CD4-positive, CD25-positive, alpha-beta regulatory T cell (primary cell): ENCODE measurements around the gene MEIS2. TPM values are rescaled to one million over a fixed set of nuclear protein-coding genes. Genes with fewer than 3 reads are reported as not detected.
A peak's percentile ranks its signal among the peaks of the same experiment; 100 is the strongest.

Experiments used
- ATAC-seq, 2 donors: fragments of 150-1000 bp; cut with Tn5 transposase; one replicate each; pipeline ENCODE4 v1.10.0; 2021; ENCODE audit warnings: low read depth in 2 of 2, moderate number of reproducible peaks in 2 of 2, moderate library complexity in 1 of 2
- DNase-seq, 3 donors: peaks; one replicate each; pipeline versions ENCODE4 v3.0.0 to v3.0.0-alpha.2; 2012 to 2022; ENCODE audit warnings: mixed read lengths in 1 of 3
- H3K27ac ChIP-seq: one replicate; pipeline ENCODE4 v1.7.0; 2013; ENCODE audit warnings: mild to moderate bottlenecking, low read length; ENCODE audit not compliant: insufficient read depth, poor library complexity, severe bottlenecking
- H3K27me3 ChIP-seq: one replicate; pipeline ENCODE4 v1.7.0; 2013; ENCODE audit warnings: low read length; ENCODE audit not compliant: control insufficient read depth, insufficient read depth
- H3K36me3 ChIP-seq: one replicate; pipeline ENCODE4 v1.7.0; 2013; ENCODE audit warnings: mild to moderate bottlenecking, low read length, moderate library complexity; ENCODE audit not compliant: control insufficient read depth, insufficient read depth
- H3K4me1 ChIP-seq: 2 replicates; pipeline ENCODE4 v1.7.0; 2013; ENCODE audit warnings: mild to moderate bottlenecking, low read length; ENCODE audit not compliant: insufficient read depth, control insufficient read depth, poor library complexity, severe bottlenecking
- H3K4me3 ChIP-seq: one replicate; pipeline ENCODE4 v1.7.0; 2013; ENCODE audit warnings: low read depth, mild to moderate bottlenecking, low read length, moderate library complexity
- H3K9me3 ChIP-seq, 2 experiments: 1 replicate in 1 of 2; 2 replicates in 1 of 2; pipeline ENCODE4 v1.7.0; 2013; ENCODE audit warnings: low read length in 2 of 2, mild to moderate bottlenecking in 1 of 2, moderate library complexity in 1 of 2; ENCODE audit not compliant: control insufficient read depth in 2 of 2
- H3K27ac Mint-ChIP-seq, 3 donors: one replicate each; pipeline ENCODE4 v1.8.0; 2020 to 2022; ENCODE audit warnings: mild to moderate bottlenecking in 3 of 3, mixed read lengths in 3 of 3, moderate library complexity in 2 of 3
- H3K27me3 Mint-ChIP-seq: one replicate; pipeline ENCODE4 v1.8.0; 2022; ENCODE audit warnings: mild to moderate bottlenecking, mixed read lengths
- H3K36me3 Mint-ChIP-seq: one replicate; pipeline ENCODE4 v1.8.0; 2020; ENCODE audit warnings: mixed read lengths
- H3K4me1 Mint-ChIP-seq, 4 donors: one replicate each; pipeline ENCODE4 v1.8.0; 2020 to 2022; ENCODE audit warnings: mixed read lengths in 4 of 4, mild to moderate bottlenecking in 1 of 4
- H3K4me3 Mint-ChIP-seq, 4 donors: one replicate each; pipeline ENCODE4 v1.8.0; 2020 to 2022; ENCODE audit warnings: mild to moderate bottlenecking in 4 of 4, mixed read lengths in 4 of 4, moderate library complexity in 3 of 4
- H3K9me3 Mint-ChIP-seq, 7 donors: one replicate each; pipeline ENCODE4 v1.8.0; 2020 to 2022; ENCODE audit warnings: mixed read lengths in 7 of 7, mild to moderate bottlenecking in 3 of 7, moderate library complexity in 2 of 7
- polyA plus RNA-seq, 4 donors: library from polyadenylated mRNA; unstranded; fragments of 300-500 nt; fragmentation: Illumina TruSeq; gene quantifications; one replicate each; pipeline ENCODE4 v1.2.3, GENCODE V29; 2021
- total RNA-seq: library from RNA; stranded (reverse); gene quantifications from one replicate; pipeline ENCODE4 v1.2.3, GENCODE V29; 2022

MEIS2 gene
- total and polyA plus RNA-seq, 5 donors from 2014 or later, result not detected

GRCh38 chr15:37095770-37096557 lies 4.4 kb downstream of the MEIS2 start:
- H3K4me1 Mint-ChIP-seq, result peaks cover 0 to 58% (median 16%) of the 10 kb centered on the region in 4 donors
- no peak overlapping the region for H3K27ac ChIP-seq

GRCh38 chr15:37094915-37095711 lies 5.2 kb downstream of the MEIS2 start:
- peaks cover 45% of the 10 kb centered on the region for H3K27me3 ChIP-seq

More at GRCh38 chr15:37095770-37096557, 4.4 kb downstream of the MEIS2 start:
- H3K36me3 ChIP-seq, result no peaks in the 10 kb centered on the region
- ATAC-seq (no peak), DNase-seq (no peak)
- H3K27ac Mint-ChIP-seq, result no peak overlapping the region
- H3K9me3 Mint-ChIP-seq, result peaks cover 0 to 12% (median 0%) of the 10 kb centered on the region in 7 donors
- no peaks in the 10 kb centered on the region for H3K9me3 ChIP-seq
- H3K4me3 ChIP-seq, result no peak overlapping the region
- H3K27me3 Mint-ChIP-seq, result peaks cover 88% of the 10 kb centered on the region
- peaks cover 45% of the 10 kb centered on the region for H3K27me3 ChIP-seq
- H3K36me3 Mint-ChIP-seq, result no peaks in the 10 kb centered on the region
- H3K4me3 Mint-ChIP-seq, result peak overlapping the region in 1 of 4 donors; percentile 84
- H3K4me1 ChIP-seq, result peaks cover 26% of the 10 kb centered on the region

GRCh38 chr15:37094333-37094914 lies 5.9 kb downstream of the MEIS2 start:
- Mint-ChIP-seq H3K4me1 (peaks cover 0 to 44% (median 8%) of the 10 kb centered on the region in 4 donors), H3K4me3 (no peak overlapping the region), H3K27me3 (peaks cover 76% of the 10 kb centered on the region), H3K36me3 (no peaks in the 10 kb centered on the region), H3K27ac (no peak overlapping the region), H3K9me3 (peaks cover 0 to 10% (median 0%) of the 10 kb centered on the region in 7 donors)
- ATAC-seq (no peak), DNase-seq (no peak)
- no peaks in the 10 kb centered on the region for H3K9me3 ChIP-seq
- H3K4me1 ChIP-seq, result peaks cover 15% of the 10 kb centered on the region
- H3K36me3 ChIP-seq, result no peaks in the 10 kb centered on the region
- no peak overlapping the region for H3K4me3 ChIP-seq
- peaks cover 45% of the 10 kb centered on the region for H3K27me3 ChIP-seq
- no peak overlapping the region for H3K27ac ChIP-seq

More at GRCh38 chr15:37094915-37095711, 5.2 kb downstream of the MEIS2 start:
- no peaks in the 10 kb centered on the region for H3K9me3 ChIP-seq
- no peak for DNase-seq
- Mint-ChIP-seq H3K9me3 (peaks cover 0 to 11% (median 0%) of the 10 kb centered on the region in 7 donors), H3K27ac (no peak overlapping the region), H3K27me3 (peaks cover 82% of the 10 kb centered on the region), H3K4me3 (peak overlapping the region in 1 of 4 donors; percentile 93), H3K36me3 (no peaks in the 10 kb centered on the region), H3K4me1 (peaks cover 0 to 51% (median 11%) of the 10 kb centered on the region in 4 donors)
- peaks cover 21% of the 10 kb centered on the region for H3K4me1 ChIP-seq
- no peak for ATAC-seq
- no peak overlapping the region for H3K4me3 ChIP-seq
- no peaks in the 10 kb centered on the region for H3K36me3 ChIP-seq
- no peak overlapping the region for H3K27ac ChIP-seq

- DNase-seq, result no peak
- no peaks in the 10 kb centered on the region for H3K36me3 Mint-ChIP-seq
- peaks cover 11% of the 10 kb centered on the region for H3K4me1 ChIP-seq
- peaks cover 45% of the 10 kb centered on the region for H3K27me3 ChIP-seq
- peaks cover 0 to 38% (median 5%) of the 10 kb centered on the region in 4 donors for H3K4me1 Mint-ChIP-seq
- H3K9me3 ChIP-seq, result no peaks in the 10 kb centered on the region
- no peaks in the 10 kb centered on the region for H3K36me3 ChIP-seq
- ATAC-seq, result no peak
- H3K9me3 Mint-ChIP-seq, result peaks cover 0 to 10% (median 0%) of the 10 kb centered on the region in 7 donors
- peak overlapping the region in 1 of 4 donors; percentile 35 for H3K4me3 Mint-ChIP-seq
- no peak overlapping the region for H3K27ac Mint-ChIP-seq
- H3K27me3 Mint-ChIP-seq, result peaks cover 76% of the 10 kb centered on the region
- no peak overlapping the region for H3K27ac ChIP-seq
- H3K4me3 ChIP-seq, result no peak overlapping the region
Measured at GRCh38 chr15:37093480-37094332, 6.6 kb downstream of the MEIS2 start.

DNA sequence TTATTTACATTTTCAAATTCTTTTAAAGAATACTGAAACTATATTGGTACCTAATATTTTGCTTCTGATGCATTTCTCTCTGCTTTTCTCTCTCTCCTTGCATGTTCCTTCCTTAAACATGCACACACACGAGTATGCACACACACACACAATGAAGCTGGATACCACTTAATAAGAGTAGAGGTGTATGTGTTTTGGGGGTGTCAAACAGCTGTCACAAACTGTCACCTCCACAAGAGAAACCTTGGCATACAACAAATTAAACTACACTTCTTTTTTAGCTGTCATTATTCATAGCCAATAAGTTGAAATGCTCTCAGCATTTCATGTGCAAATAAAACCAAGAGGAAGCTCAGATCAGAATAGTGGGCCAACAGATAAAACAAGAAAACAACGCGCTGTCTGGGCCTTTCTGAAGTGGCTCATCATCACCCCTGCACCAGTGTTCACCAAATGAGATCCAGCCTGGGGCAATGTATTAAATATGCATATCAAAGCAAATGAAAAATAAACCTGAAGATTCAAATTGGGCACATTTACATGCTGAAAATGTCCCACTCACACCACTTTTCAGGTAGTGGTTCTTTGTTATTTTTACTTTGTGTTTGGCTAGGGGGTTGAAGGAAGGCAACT lies 9.7 kb downstream of the MEIS2 start:
- Mint-ChIP-seq H3K27ac (no peak overlapping the region), H3K27me3 (peaks cover 53% of the 10 kb centered on the region), H3K4me3 (no peak overlapping the region), H3K36me3 (no peaks in the 10 kb centered on the region), H3K9me3 (peaks cover 0 to 8% (median 0%) of the 10 kb centered on the region in 7 donors), H3K4me1 (peaks cover 0 to 10% (median 0%) of the 10 kb centered on the region in 4 donors)
- H3K27ac ChIP-seq, result no peak overlapping the region
- no peak overlapping the region for H3K4me3 ChIP-seq
- DNase-seq (no peak), ATAC-seq (no peak)
- no peaks in the 10 kb centered on the region for H3K9me3 ChIP-seq
- H3K36me3 ChIP-seq, result no peaks in the 10 kb centered on the region
- peaks cover 33% of the 10 kb centered on the region for H3K27me3 ChIP-seq
- H3K4me1 ChIP-seq, result no peaks in the 10 kb centered on the region

GRCh38 chr15:37088436-37088835 lies 11.9 kb downstream of the MEIS2 start:
- Mint-ChIP-seq H3K27me3 (peaks cover 35% of the 10 kb centered on the region), H3K9me3 (peaks cover 0 to 3% (median 0%) of the 10 kb centered on the region in 7 donors), H3K4me1 (no peaks in the 10 kb centered on the region), H3K36me3 (no peaks in the 10 kb centered on the region), H3K4me3 (no peak overlapping the region), H3K27ac (no peak overlapping the region)
- Histone ChIP-seq H3K9me3 (no peaks in the 10 kb centered on the region), H3K27me3 (peaks cover 17% of the 10 kb centered on the region), H3K27ac (no peak overlapping the region), H3K36me3 (no peaks in the 10 kb centered on the region), H3K4me3 (no peak overlapping the region), H3K4me1 (no peaks in the 10 kb centered on the region)
- DNase-seq (no peak), ATAC-seq (no peak)
